ENCODE measurements around the gene MRPL44. TPM values are rescaled to one million over a fixed set of nuclear protein-coding genes. Genes with fewer than 3 reads are reported as not detected.

The MRPL44 gene
- total and polyA plus RNA-seq, 2 donors (not counting 1 experiment from before 2014, with no cell fraction given), result 8.9 to 26.7 TPM

DNA sequence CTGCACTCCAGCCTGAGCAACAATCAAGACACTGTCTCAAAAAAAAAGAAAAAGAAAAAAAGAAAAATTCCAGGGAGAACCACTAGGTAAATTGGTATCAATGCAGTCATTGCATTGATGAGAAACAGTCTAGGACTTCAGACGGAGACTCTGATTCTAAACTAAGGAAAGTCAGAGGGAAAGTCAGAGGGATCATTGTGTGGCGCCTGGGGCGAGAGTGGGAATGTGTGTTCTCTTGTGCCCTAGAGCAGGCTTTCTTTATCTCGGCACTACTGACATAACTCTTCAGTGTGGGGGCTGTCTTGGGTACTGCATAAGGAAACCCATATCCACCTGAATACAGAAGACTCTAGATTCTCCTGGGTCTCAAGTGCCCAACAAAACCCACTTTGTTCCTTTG is 57.1 kb downstream of the MRPL44 start:
- Histone ChIP-seq H3K36me3 (replicated peaks in 1 of 2; ENCODE audit: control extremely low read depth in 1 of 2, control insufficient read depth in 1 of 2, extremely low read depth in 1 of 2, insufficient read depth in 2 of 2, low read length in 1 of 2) (no peaks in the 10 kb centered on the region), H2AFZ (ENCODE audit: insufficient read depth, low read depth, low read length, poor library complexity, severe bottlenecking) (no peak overlapping the region), H3K9me3 (ENCODE audit: control extremely low read depth in 1 of 3, control insufficient read depth in 2 of 3, insufficient read depth in 1 of 3, low read length in 2 of 3) (no peaks in the 10 kb centered on the region), H3K4me1 (ENCODE audit: control insufficient read depth in 2 of 2, insufficient read depth in 2 of 2, low read length in 2 of 2) (no peaks in the 10 kb centered on the region), H3K9ac (ENCODE audit: low read length) (no peak overlapping the region), H3K4me3 (ENCODE audit: control extremely low read depth in 1 of 5, extremely low read depth in 1 of 5, insufficient read depth in 1 of 5, low read depth in 2 of 5, low read length in 4 of 5) (no peak overlapping the region), H3K79me2 (ENCODE audit: control insufficient read depth, insufficient read depth, low read length) (no peaks in the 10 kb centered on the region), H3K27ac (ENCODE audit: low read length in 2 of 2) (no peak overlapping the region), H4K20me1 (ENCODE audit: control insufficient read depth, insufficient read depth, low read length, poor library complexity, severe bottlenecking) (no peaks in the 10 kb centered on the region), H3K27me3 (replicated peaks in 1 of 4; ENCODE audit: control extremely low read depth in 1 of 4, control insufficient read depth in 3 of 4, insufficient read depth in 4 of 4, low read length in 3 of 4) (no peaks in the 10 kb centered on the region), H3K4me2 (replicated peaks; ENCODE audit: low read depth, low read length, poor library complexity, severe bottlenecking) (no peak overlapping the region)
- peaks cover 7% of the 10 kb centered on the region for H3K27me3 Mint-ChIP-seq
- intact Hi-C loops (cut with micrococcal nuclease), result no loop called here
- TF ChIP-seq, protein P1, sequence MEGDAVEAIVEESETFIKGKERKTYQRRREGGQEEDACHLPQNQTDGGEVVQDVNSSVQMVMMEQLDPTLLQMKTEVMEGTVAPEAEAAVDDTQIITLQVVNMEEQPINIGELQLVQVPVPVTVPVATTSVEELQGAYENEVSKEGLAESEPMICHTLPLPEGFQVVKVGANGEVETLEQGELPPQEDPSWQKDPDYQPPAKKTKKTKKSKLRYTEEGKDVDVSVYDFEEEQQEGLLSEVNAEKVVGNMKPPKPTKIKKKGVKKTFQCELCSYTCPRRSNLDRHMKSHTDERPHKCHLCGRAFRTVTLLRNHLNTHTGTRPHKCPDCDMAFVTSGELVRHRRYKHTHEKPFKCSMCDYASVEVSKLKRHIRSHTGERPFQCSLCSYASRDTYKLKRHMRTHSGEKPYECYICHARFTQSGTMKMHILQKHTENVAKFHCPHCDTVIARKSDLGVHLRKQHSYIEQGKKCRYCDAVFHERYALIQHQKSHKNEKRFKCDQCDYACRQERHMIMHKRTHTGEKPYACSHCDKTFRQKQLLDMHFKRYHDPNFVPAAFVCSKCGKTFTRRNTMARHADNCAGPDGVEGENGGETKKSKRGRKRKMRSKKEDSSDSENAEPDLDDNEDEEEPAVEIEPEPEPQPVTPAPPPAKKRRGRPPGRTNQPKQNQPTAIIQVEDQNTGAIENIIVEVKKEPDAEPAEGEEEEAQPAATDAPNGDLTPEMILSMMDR (IDR thresholded peaks at IDR 0.05), result no peak
- TF ChIP-seq EZH2 (IDR thresholded peaks at IDR 0.05; ENCODE audit: borderline replicate concordance, insufficient read depth, low read depth, low read length, poor library complexity, severe bottlenecking), result no peak
- H3K4me3 Mint-ChIP-seq, result no peak overlapping the region
- peaks cover 3% of the 10 kb centered on the region for H3K4me1 Mint-ChIP-seq
- ChIA-PET POLR2A (no interaction called here), CTCF (no interaction called here)
- ATAC-seq (ENCODE audit: low read depth), result no peak
- WGBS (ENCODE audit: insufficient coverage), result 82% methylated on average over 1 of the region's 4 CpGs
- DNase-seq, result no peak
- no peak overlapping the region for H3K27ac Mint-ChIP-seq
- no peaks in the 10 kb centered on the region for H3K9me3 Mint-ChIP-seq (ENCODE audit: insufficient read depth)

DNA sequence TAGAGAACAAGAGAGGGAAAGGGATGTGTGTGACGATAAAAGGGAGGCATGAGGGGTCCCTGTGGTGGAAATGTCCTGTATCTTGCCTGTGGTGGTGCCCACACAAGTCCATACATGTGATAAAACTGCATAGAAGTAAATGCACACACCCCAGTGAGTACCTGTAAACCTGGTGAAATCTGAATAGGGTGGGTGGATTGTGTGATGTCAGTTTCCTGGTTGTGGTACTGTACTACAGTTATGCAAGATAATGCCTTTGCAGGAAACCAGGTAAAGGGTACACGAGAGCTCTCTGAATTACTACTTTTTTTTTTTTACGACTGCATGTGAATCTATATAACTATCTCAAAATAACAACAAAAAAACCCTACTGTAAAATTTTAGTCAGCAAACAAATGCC is 59.7 kb downstream of the MRPL44 start:
- H3K4me3 Mint-ChIP-seq, result no peak overlapping the region
- no peaks in the 10 kb centered on the region for H4K20me1 ChIP-seq (ENCODE audit: control insufficient read depth, insufficient read depth, low read length, poor library complexity, severe bottlenecking)
- H3K4me1 ChIP-seq (ENCODE audit: control insufficient read depth in 2 of 2, insufficient read depth in 2 of 2, low read length in 2 of 2), result no peaks in the 10 kb centered on the region
- no peak overlapping the region for H3K27ac Mint-ChIP-seq
- intact Hi-C loops (cut with micrococcal nuclease), result no loop called here
- no peak overlapping the region for H2AFZ ChIP-seq (ENCODE audit: insufficient read depth, low read depth, low read length, poor library complexity, severe bottlenecking)
- H3K9me3 ChIP-seq (ENCODE audit: control extremely low read depth in 1 of 3, control insufficient read depth in 2 of 3, insufficient read depth in 1 of 3, low read length in 2 of 3), result no peaks in the 10 kb centered on the region
- ATAC-seq (ENCODE audit: low read depth) (no peak), DNase-seq (no peak)
- ChIA-PET POLR2A (no interaction called here), CTCF (interaction anchor here (1.1 kb wide), 1 partner anchor 25 kb away, joined by 4 read pairs; no protein-coding TSS in a partner anchor)
- H3K36me3 ChIP-seq (replicated peaks in 1 of 2; ENCODE audit: control extremely low read depth in 1 of 2, control insufficient read depth in 1 of 2, extremely low read depth in 1 of 2, insufficient read depth in 2 of 2, low read length in 1 of 2), result no peaks in the 10 kb centered on the region
- H3K4me2 ChIP-seq (replicated peaks; ENCODE audit: low read depth, low read length, poor library complexity, severe bottlenecking), result no peak overlapping the region
- H3K4me1 Mint-ChIP-seq, result peaks cover 3% of the 10 kb centered on the region
- H3K79me2 ChIP-seq (ENCODE audit: control insufficient read depth, insufficient read depth, low read length), result no peaks in the 10 kb centered on the region
- peaks cover 7% of the 10 kb centered on the region for H3K27me3 Mint-ChIP-seq
- H3K4me3 ChIP-seq (ENCODE audit: control extremely low read depth in 1 of 5, extremely low read depth in 1 of 5, insufficient read depth in 1 of 5, low read depth in 2 of 5, low read length in 4 of 5), result no peak overlapping the region
- TF ChIP-seq, protein P1 (IDR thresholded peaks at IDR 0.05), result no peak
- WGBS (ENCODE audit: insufficient coverage), result 62% methylated on average over 2 of the region's 3 CpGs
- no peak overlapping the region for H3K9ac ChIP-seq (ENCODE audit: low read length)
- H3K27ac ChIP-seq (ENCODE audit: low read length in 2 of 2), result no peak overlapping the region
- no peaks in the 10 kb centered on the region for H3K27me3 ChIP-seq (replicated peaks in 1 of 4; ENCODE audit: control extremely low read depth in 1 of 4, control insufficient read depth in 3 of 4, insufficient read depth in 4 of 4, low read length in 3 of 4)
- H3K9me3 Mint-ChIP-seq (ENCODE audit: insufficient read depth), result no peaks in the 10 kb centered on the region

Other genes with a start within 250 kb of the MRPL44 start
- 41.4 and 50.7 TPM in 2 replicates for gene AP1S3, start 119.9 kb upstream of the MRPL44 start, total RNA-seq
- 4.8 and 7.2 TPM in 2 replicates for gene AP1S3, start 119.9 kb upstream of the MRPL44 start, polyA plus RNA-seq
- gene WDFY1, start 12.1 kb upstream of the MRPL44 start, total RNA-seq, result 71.2 and 76.0 TPM in 2 replicates
- gene WDFY1, start 12.1 kb upstream of the MRPL44 start, polyA plus RNA-seq, result 28.8 and 36.8 TPM in 2 replicates
- gene SERPINE2, start 81.8 kb downstream of the MRPL44 start, total RNA-seq, result 1.2 and 1.8 TPM in 2 replicates
- gene SERPINE2, start 81.8 kb downstream of the MRPL44 start, polyA plus RNA-seq, result 0.45 and 2.7 TPM in 2 replicates